ENCODE data around the gene CELA2B.
"Not testable (repeated sequence)": the region's sequence is repeated elsewhere in the genome, so short reads cannot be mapped to it uniquely, and the experiment has no call there.

CELA2B gene

DNA sequence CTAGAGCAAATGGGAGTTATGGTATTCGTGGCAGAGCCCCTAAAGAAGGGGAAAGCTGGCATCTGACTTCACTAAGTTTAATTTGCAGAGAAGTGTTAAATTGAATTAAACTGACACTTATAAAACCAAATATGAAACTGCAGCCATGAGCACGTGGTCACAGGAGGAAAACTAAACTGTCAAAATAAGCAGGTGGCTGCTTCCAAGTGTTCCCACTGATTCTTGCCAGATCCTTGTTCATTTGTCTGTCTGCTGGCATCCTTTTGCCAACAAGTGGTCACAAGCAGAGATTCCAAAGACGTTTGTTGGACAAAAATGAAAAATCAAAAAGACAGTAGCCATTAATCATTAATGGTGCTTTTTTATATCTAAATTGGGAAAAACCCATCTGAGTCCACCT is 6.5 kb upstream of the CELA2B start:
- no peak for DNase-seq

GRCh38 chr1:15469821-15470448 is 6.0 kb upstream of the CELA2B start:
- not testable (repeated sequence) for DNase-seq

- DNase-seq, result not testable (repeated sequence)
These were observed 4.8 kb upstream of the CELA2B start for GRCh38 chr1:15471067-15471466.

DNA sequence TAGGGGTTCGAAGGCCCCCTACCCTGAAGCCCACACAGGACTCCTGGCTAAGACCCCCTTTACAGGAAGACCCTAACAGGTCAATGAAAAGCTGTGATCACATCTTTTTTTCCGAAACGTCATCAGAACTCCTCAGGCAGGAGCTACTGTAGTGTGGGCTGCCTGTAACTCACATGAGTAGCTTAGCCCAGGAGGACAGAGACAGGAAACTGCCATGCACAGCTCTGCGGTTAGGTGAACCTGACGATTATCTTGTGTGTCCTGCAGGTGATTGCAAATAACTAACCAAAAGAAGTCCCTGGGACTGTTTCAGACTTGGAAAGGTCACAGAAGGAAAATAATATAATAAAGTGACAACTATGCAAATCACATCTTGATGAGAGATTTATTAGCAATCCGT is 4.2 kb upstream of the CELA2B start:
- not testable (repeated sequence) for DNase-seq

DNA sequence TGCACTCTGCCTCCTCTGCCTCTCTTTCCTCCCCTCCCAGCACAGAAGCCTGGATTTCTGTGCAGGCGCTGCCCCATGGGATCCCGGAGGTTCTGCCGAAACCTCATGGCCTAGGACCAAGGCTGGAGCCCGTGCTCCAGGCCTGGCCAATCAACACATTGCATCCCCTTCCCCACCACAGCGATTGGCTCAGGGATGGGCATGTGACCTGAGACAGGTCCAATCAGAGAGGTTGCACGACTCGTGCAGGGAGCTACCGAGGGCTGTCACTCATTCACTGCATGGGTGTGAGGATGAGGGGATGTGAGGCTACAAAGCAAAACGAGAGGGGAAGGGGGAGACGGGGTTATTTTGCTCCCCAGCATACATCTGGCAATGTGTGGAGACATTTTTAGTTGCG is 3.3 kb upstream of the CELA2B start:
- DNase-seq, result no peak

DNA sequence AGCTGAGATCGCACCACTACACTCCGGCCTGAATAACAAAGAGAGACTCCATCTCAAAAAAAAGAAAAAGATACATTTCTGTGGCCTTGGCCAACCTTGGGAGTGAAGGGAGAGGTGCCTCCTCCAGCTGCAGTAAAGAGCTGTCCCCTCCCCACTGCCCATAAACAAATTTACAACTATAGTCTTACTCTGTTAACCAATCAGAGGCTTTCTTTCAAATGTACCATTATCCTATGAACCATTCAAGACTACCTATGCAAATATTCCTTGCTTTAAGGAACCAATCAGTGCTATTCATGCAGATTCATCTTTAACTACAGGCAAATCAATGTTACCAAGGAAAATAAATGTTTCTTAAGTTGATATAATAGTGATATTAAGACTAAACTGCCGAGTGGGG is 1.0 kb downstream of the CELA2B start:
- no peak for DNase-seq

GRCh38 chr1:15477646-15478212 is 1.8 kb downstream of the CELA2B start:
- no peak for DNase-seq

DNA sequence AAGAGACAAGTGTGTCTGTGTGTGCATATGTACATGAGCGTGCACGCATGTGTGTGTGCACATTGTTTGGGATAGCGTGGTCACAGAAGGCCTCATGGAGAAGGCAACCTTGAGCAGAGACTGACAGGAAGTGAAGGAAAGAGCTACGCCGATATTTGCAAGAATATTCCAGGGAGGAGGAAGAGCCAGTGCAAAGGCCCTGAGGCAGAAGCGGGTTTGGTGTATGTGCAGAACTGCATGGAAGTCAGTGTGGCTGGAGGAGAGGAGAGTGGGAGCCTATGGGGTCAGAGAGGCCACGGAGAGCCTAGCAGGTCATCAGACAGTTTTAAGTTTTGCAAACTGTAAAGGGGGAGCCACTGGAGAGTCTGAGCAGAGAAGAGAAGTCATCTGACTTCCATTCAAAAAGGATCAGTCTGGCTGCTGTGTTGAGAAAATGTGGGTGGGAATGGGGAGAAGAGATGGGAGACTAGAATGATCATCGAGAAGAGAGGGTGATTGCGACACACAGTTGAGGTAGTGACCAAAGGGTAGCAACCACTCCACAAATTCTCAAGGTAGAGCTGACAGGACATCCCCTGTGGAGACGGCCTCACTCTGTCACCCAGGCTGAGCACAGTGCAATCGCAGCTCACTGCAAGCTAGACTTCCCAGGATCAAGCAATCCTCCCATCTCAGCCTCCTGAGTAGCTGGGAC is 3.9 kb downstream of the CELA2B start:
- DNase-seq, result no peak

DNA sequence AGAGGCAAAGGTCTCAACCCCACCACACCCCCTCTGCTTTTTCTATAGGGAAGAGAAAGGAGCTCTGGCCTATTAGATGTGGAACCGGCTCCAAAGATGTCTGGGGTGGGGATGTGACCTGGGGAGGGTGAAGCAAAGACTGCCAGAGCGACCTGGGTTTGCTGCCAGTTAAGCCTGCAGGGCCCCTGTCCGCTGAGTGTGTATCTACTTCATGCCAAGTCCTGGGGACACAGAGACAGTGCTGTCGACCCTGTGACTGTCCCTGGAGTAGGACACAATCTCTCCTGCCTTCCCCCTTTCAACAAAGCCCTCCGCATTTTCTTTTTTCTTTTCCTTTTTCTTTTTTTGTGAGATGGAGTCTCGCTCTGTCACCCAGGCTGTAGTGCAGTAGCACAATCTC is 6.6 kb downstream of the CELA2B start:
- not testable (repeated sequence) for DNase-seq

GRCh38 chr1:15482983-15483543 is 7.2 kb downstream of the CELA2B start:
- DNase-seq, result not testable (repeated sequence)

- no peak for DNase-seq
These were observed 8.1 kb downstream of the CELA2B start for GRCh38 chr1:15483971-15484370.

GRCh38 chr1:15484443-15484842 is 8.5 kb downstream of the CELA2B start:
- DNase-seq, result not testable (repeated sequence)

GRCh38 chr1:15485636-15486035 is 9.7 kb downstream of the CELA2B start:
- DNase-seq, result no peak

GRCh38 chr1:15486844-15487610 is 11.1 kb downstream of the CELA2B start:
- not testable (repeated sequence) for DNase-seq

GRCh38 chr1:15488371-15488770 is 12.5 kb downstream of the CELA2B start:
- DNase-seq, result no peak

DNA sequence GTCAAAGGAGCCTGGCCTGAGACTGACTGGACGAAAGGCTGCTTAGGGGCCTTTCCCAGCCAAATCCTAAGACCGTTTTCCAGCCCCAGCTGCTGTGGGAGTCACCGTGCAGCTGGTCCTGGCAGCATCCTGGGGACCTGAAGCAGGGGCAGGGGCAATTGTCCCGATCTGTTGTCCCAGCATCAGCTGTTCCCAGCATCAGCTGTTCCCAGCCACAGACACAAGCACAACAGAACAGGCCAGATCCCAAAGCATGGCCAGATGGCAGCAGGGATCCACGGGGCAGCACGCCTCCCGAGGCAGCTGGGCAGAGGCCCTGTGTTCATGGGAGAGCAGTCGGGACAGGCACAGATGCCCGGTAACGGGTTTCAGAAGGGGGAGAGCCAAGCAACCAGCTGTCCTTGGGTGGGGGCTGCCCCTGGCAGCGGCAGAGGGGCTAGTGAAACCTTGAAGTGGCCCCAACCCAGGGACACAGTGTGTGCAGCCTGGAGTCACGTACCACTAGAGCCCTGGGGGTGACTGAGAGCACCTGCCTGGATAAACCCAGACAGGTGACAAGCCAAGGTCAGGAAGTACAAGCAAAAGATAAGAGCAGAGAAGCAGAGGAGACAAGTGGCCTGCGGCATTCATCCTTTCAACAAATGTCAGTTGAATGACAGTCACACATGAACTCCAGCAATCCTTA is 13.3 kb downstream of the CELA2B start:
- no peak for DNase-seq

DNA sequence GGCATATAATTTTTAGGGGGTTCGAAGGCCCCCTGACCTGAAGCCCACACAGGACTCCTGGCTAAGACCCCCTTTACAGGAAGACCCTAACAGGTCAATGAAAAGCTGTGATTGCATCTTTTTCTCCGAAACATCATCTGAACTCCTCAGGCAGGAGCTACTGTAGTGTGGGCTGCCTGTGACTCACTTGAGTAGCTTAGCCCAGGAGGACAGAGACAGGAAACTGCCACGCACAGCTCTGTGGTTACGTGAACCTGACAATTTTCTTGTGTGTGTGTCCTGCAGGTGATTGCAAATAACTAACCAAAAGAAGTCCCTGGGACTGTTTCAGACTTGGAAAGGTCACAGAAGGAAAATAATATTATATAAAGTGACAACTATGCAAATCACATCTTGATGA is 15.1 kb downstream of the CELA2B start:
- DNase-seq, result not testable (repeated sequence)

DNA sequence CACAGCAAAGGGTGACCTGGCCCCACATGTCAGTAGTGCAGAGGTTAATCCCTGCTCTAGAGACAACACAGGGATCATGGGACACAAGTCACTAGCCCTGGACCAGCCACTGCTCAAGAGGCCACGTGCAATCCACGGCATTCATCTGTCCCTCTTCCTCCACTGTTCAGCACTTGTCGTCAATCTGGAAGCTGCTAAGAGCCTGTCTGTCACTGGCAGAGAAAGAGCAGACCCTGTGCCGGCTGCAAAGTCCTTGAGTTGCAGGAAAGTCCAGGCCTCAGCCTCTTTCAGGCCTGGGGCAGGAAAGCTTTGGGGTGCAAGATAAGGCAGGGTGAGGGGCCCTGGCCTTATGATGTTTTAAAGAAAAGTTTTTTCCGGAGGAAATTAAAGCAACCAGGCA is 16.7 kb downstream of the CELA2B start:
- DNase-seq, result no peak

- DNase-seq, result no peak
These were observed 18.0 kb downstream of the CELA2B start for GRCh38 chr1:15493869-15494390.

GRCh38 chr1:15500184-15501178 is 24.6 kb downstream of the CELA2B start:
- no peak for DNase-seq

Measured in NCI-H2029 treated with DMSO at 0.1 percent for 48 hours (cell line).